ENCODE data around the gene HAGHL.

Gene HAGHL

DNA sequence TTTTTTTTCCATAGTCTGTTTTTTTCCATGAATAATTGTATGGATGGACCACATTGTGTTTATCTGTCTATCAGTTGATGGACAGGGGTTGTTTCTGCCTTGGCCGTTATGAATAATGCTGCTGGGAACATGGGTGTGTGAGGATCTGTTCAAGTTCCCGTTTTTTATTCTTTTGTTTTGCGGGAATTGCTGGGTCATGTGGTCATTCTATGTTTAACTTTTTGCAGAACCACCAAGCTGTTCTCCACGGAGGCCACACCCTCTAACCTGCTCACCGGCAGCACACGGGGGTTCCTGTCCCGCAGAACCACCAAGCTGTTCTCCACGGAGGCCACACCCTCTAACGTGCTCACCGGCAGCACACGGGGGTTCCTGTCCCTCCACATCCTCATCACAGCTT is 27.8 kb downstream of the HAGHL start:
- no peak for DNase-seq (ENCODE audit: low spot score)

DNA sequence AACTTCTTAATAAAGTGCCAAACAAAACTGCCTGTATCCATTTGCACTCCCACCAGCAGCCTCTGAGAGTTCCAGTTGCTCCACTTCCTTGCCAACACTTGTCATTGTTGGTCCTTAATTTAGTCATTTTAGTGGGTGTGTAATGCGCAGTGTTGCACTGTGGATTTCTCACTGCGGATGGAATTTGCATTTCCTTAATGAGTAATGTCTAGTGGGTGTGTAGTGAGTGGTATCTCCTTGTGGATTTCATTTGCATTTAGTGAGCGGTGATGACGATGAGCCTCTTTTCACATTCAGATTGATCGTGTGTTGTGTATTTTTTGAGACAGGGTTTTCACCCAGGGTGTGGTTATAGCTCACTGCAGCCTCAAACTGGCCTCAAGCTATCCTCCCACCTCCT is 29.5 kb downstream of the HAGHL start:
- DNase-seq (ENCODE audit: low spot score), result no peak

DNA sequence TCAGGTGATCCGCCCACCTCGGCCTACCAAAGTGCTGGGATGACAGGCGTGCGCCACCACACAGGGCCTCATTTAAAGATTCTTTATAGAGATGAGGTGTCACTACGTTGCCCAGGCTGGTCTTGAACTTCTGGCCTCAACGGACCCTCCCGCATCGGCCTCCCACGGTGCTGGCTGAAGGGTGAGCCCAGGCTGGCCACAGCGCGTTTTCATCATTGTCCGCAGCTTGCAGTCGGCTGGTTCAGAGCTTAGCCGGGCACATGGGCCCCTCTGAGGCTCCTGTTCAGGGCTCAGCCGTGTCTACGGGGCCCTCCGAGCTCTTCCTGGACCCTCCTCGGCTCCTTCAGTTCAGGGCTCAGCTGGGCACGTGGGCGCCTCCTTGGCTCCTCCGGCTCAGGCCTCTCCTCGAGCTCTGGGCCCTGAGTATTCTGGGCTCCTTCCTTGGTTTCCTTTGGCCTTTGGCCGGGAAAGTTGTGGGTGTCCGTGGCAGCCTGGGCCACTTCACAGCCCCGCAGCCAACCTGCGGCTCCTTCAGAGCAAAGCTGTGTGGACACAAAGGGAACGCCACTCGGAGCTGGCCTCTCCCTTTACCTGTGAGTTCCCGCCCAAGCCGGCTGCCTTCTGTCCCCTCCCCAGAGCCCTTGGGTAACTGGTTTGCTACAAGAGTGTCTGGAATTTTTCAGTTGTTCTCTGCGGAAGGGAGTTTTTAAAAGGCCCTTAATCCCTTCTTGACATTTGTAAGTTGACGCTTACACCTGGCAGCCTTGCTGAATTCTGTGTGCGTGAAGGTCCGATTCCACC is 32.4 kb downstream of the HAGHL start:
- DNase-seq (ENCODE audit: low spot score), result no peak

DNA sequence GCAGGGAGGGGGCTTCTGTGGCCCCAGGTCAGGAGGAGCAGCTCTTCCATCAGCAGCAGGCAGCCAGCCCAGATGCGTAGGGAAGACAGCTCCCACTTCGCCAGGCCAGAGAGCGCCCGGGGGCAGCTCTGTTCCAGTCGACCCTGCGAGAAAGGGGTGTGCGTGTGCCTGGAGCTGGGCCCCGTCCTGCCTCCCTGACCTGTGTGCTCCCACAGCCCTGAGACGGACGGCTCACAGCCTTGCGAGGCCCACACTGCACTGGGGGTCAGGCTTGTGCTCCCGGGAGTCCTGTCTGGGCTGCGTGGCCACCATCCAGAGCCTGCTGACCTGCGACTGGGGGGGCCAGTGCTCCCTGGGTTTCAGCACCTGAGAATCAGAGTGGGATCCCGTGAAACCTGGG is 33.2 kb downstream of the HAGHL start:
- DNase-seq (ENCODE audit: low spot score), result no peak

DNA sequence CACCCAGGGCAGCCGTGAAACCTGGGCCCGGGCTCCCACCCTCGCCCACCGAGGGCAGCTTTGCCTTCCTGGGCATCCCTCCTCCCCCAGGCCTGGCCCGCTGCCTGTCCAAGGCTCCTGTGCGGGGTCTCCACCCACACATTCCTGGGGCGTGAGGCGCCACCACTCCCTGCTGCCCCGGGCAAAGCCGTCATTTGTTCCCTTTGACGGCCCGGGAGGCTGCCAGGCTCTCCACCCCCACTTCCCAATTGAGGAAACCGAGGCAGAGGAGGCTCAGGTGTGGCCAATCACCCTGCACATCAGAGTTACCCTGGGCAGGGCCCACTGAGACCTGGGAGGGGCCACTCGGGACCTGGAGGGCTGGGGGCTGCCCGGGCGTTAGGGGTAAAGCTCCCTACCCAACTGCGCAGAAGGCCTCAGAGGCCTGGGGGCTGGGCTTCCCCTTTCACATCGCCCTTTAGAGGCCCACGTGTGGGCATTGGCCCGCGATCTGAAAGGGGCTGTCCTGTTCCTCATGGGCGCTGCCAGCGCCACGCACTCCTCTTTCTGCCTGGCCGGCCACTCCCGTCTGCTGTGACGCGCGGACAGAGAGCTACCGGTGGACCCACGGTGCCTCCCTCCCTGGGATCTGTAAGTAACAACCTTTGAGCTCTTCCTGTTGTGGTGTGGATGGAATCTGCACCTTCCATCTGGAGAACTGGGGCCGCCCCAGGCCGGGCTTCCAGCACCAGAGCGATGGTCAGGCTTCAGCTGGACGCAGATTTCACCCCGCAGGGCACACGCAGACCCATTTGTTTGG is 33.8 kb downstream of the HAGHL start, which contains the start of gene MSLN:
Gene MSLN, plus strand, starts transcription at position 190 of the 799 bp plus-strand sequence. CDS start 1,947 bp downstream, outside the sequence.
- no peak for DNase-seq (ENCODE audit: low spot score)

DNA sequence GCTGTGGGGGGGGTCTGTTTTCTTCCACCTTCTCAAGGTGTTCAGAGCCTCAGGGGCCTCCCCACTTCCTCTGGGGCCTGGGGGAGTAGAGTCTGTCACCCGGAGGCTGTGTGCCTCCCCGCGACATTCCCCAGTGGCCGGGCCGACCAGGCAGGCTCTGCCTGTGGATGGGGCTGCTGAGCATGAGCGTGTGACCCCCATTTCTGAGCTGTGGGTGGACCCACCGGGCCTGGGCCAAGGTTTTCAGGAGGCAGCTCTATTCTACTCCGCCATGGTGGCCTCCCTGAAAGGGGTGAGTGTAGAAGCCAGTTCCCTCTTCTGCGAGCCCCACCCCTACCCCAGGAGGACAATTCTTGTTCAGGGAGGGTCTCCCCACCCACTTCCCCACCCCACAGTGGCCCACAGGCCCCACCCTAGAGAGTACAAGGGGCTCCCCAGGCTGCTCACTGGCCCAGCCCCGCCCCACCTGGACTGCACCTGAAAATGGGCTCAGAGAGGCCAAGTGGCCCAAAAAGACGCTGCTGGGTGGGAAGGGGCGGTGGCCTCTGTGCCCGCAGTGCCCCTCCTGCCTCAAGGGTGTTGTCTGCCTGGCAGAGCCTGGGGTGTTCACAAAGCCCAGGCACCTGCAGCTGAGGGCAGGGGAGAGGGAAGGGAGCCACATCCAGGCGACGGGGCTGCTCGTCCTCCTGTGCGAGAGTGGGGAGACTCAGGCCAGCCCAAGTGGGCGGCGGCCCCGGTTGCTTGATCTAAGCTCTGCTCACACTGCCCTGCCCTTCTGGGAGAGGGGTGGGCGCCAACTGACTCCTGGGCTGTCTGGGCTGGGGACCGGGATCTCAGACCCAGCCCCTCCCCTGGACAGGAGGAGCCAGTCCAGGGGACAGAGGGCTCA is 35.0 kb downstream of the HAGHL start:
- DNase-seq (ENCODE audit: low spot score), result no peak

DNA sequence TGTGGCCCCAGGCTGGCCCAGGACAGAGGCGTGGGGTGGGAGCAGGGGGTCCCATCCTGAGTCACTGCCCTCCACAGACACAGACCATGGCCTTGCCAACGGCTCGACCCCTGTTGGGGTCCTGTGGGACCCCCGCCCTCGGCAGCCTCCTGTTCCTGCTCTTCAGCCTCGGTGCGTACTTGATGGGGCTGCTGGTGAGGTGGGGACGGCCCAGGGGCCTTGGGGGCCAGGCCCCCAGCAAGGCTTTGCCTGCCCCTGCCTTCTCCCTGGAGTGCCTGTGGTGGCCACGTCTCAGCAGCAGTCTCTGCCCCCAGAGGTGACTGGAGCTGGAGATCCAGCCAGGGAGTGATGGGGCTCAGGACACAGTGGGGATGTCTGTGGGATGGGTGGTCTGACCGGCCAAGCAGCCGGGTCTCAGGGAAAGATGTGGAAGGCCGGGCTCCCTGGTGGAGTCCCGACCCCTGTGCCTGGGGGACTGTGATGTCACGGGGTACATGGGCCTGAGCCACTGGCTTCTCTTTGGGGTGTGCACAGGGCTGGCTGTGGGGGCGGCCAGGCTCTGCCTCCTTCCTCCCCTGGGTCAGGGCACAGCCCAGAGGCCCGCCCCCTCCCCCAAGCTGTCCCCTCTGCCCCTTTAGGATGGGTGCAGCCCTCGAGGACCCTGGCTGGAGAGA is 35.8 kb downstream of the HAGHL start:
- no peak for DNase-seq (ENCODE audit: low spot score)

DNA sequence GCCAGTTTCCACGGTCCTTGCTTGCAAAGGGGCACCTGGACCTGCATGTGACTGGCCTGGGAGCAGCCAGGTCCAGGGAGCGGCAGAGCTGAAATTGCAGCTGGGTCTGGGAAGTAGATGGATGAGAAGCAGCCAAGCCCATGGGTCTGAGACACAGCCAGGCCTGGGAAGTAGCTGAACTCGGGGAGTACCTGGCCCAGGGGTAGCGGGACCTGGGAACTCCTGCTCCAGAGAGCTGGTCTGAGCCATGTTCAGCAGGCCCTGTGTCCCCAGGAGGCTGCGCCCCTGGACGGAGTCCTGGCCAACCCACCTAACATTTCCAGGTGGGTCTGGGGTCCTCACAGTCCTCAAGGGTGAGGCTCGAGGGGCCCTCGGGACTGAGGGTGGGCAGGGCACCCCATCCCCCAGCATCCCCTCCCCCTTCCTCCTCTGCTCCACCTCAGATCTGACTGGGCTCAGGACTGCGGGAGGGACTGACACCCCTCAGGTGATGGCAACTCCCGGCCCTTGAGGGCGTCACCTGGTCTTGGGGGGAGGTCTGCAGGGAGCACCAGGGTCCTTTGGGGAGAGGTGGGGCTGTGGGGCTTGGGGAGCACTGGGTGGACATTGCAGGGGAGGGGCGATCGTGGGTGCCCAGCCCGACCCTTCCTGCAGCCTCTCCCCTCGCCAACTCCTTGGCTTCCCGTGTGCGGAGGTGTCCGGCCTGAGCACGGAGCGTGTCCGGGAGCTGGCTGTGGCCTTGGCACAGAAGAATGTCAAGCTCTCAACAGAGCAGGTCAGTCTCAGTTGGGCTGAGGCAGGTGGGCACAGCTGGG is 36.7 kb downstream of the HAGHL start:
- DNase-seq (ENCODE audit: low spot score), result no peak

DNA sequence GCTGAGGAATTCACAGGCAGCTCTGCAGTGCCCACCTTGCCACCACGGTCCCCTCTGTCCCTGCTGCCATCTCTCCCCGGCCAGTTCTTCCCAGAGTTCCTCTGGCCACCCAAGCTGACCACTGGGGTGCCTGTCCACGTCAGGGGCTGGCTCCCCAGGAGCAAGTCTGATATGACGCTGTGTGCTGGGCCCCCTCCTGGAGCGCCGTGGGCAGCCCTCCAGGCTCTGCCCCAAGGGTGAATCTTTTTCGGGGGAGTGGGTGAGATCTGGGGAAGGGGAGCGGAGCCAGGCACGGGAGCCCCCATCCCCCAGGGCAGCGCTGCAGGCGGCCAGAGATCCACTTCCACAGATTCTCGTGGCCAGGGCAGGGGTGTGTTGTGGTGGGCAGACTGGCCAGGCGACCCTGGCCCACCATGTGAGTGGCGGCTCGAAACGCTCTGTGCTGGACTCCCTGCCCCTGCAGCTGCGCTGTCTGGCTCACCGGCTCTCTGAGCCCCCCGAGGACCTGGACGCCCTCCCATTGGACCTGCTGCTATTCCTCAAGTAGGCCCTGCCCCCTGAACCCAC is 37.4 kb downstream of the HAGHL start:
- no peak for DNase-seq (ENCODE audit: low spot score)

DNA sequence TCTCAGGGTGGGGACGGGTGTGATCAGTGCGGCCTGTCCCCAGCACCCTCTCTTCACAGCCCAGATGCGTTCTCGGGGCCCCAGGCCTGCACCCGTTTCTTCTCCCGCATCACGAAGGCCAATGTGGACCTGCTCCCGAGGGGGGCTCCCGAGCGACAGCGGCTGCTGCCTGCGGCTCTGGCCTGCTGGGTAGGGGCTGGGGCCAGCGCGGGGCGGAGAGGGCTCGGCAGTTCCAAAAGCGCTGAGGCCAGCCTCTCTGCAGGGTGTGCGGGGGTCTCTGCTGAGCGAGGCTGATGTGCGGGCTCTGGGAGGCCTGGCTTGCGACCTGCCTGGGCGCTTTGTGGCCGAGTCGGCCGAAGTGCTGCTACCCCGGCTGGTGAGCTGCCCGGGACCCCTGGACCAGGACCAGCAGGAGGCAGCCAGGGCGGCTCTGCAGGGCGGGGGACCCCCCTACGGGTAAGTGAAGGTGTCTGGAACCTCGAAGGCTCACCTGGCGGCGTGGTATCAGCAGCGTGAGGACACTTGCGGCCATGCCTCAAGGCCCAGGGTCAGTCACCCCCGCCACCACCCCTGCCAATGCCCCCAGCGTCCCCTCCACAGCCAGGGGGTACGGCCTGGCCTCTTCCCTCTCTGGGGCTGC is 38.1 kb downstream of the HAGHL start:
- DNase-seq (ENCODE audit: low spot score), result no peak

DNA sequence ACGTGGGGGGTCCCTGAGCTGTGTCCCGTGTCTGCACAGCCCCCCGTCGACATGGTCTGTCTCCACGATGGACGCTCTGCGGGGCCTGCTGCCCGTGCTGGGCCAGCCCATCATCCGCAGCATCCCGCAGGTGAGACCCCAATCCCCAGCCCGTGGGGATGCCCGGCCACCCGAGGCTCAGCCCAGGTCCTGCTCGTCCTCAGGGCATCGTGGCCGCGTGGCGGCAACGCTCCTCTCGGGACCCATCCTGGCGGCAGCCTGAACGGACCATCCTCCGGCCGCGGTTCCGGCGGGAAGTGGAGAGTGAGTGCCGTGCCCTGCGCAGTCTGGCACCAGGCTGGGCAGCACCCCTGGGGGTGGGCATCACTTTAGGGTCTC is 38.6 kb downstream of the HAGHL start:
- no peak for DNase-seq (ENCODE audit: low spot score)

DNA sequence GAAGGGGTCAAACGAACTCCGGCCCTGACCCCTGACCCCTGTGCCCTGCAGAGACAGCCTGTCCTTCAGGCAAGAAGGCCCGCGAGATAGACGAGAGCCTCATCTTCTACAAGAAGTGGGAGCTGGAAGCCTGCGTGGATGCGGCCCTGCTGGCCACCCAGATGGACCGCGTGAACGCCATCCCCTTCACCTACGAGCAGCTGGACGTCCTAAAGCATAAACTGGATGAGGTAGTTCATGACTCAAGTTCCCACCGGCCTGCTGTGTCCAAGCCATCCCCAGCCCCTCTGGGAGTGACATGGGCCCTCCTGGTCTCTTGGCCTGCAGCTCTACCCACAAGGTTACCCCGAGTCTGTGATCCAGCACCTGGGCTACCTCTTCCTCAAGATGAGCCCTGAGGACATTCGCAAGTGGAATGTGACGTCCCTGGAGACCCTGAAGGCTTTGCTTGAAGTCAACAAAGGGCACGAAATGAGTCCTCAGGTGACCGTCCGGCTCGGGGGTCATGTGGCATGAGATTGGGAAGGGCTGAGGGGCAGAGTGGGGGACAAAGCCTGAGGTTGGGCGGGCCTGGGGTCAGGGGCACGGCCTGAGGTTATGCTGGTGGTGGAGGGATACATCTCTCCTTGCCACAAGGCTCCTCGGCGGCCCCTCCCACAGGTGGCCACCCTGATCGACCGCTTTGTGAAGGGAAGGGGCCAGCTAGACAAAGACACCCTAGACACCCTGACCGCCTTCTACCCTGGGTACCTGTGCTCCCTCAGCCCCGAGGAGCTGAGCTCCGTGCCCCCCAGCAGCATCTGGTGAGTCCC is 39.3 kb downstream of the HAGHL start:
- DNase-seq (ENCODE audit: low spot score), result no peak

DNA sequence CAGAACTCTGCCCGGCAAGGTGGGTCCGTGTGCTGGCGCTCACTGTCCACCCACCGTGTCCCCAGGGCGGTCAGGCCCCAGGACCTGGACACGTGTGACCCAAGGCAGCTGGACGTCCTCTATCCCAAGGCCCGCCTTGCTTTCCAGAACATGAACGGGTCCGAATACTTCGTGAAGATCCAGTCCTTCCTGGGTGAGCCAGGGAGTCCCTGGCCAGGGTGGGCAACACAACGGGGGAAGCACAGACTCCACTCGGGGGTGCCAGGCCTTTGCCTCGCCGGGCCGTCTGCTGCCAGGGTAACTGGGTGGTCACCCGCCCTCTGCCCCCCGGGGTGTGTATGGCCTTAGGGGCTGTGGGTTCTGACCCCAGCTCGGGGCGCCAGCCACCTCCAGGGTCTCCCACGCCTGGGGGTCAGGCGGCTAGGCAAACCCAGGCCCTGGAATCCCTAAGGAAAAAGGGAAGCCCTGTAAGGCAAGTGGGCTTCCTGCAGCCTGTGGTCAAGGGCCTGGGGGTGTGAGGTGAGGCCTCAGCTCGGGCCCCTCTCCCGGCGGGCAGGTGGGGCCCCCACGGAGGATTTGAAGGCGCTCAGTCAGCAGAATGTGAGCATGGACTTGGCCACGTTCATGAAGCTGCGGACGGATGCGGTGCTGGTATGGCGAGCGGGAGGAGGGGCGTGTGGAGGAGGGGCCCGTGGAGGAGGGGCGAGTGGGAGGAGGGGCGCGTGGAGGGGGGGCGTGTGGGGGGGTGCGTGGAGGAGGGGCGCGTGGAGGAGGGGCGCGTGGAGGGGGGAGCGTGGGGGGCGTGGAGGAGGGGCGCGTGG is 40.1 kb downstream of the HAGHL start:
- no peak for DNase-seq (ENCODE audit: low spot score)

DNA sequence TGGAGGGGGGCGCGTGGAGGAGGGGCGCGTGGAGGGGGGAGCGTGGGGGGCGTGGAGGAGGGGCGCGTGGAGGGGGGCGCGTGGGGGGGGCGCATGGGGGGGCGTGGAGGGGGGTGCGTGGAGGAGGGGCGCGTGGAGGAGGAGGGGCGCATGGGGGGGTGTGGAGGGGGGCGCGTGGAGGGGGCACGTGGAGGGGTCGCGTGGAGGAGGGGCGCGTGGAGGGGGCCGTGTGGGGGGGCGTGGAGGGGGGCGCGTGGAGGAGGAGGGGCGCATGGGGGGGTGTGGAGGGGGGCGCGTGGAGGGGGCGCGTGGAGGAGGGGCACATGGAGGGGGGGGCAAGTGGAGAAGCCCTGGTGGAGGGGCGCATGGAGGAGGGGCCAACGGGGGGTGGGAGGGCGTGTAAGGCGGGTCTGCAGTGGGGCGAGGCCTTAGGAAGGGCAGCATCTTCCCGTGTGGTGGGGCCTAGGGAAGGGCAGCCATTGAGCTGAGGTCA is 40.9 kb downstream of the HAGHL start:
- DNase-seq (ENCODE audit: low spot score), result no peak

DNA sequence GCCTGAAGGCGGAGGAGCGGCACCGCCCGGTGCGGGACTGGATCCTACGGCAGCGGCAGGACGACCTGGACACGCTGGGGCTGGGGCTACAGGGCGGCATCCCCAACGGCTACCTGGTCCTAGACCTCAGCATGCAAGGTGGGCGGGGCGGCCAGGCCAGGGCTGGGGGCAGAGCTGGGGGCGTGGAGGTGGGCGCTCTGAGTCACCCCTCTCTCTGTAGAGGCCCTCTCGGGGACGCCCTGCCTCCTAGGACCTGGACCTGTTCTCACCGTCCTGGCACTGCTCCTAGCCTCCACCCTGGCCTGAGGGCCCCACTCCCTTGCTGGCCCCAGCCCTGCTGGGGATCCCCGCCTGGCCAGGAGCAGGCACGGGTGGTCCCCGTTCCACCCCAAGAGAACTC is 41.5 kb downstream of the HAGHL start:
- DNase-seq (ENCODE audit: low spot score), result no peak

DNA sequence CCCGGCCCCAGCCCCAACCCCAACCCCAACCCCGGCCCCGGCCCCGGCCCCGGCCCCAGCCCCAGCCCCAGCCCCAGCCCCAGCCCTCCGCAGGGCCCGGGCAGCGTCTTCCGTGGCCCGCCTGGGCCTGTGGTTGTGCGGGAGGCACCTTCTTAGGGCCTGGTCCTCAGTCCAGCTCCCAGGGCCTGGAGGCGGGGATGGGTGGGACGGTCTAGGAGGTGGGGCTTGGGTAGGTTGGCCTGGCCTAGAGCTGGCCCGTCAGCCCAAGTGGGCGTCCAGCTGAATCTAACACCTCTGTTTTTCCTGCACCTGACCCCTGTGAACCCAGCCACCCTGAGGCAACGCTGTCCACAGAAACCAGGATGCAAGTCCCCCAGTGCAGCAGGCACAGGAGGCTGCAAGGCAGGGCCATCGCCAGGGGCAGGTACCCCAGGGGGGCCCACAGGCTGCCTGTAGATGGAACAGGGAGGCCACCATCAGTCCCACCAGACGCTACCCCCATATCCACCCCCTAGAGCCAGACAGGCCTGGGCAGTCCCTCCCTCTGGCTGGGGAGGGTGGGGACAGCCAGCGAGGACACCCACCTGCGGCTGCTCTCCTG is 42.4 kb downstream of the HAGHL start:
- no peak for DNase-seq (ENCODE audit: low spot score)

DNA sequence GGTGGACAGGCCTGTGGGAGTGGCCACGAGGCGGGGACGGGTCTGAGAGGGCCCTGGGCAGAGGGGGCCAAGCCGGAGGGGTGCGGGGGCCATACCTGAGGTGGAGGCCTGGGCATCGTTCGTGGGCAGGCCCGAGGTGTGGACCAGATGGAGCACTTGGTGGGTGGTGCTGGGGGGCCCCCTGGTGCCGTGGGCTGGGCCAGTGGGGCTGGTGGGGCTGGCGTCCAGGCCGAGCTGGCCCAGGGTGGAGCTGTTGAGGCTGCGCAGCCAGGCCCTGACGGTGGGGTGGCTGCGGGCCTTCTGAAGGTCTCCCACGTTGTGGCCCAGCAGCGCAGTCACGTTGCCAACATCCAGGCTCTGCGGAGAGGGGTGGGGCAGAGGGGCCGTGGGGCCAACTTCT is 43.0 kb downstream of the HAGHL start:
- DNase-seq (ENCODE audit: low spot score), result no peak

DNA sequence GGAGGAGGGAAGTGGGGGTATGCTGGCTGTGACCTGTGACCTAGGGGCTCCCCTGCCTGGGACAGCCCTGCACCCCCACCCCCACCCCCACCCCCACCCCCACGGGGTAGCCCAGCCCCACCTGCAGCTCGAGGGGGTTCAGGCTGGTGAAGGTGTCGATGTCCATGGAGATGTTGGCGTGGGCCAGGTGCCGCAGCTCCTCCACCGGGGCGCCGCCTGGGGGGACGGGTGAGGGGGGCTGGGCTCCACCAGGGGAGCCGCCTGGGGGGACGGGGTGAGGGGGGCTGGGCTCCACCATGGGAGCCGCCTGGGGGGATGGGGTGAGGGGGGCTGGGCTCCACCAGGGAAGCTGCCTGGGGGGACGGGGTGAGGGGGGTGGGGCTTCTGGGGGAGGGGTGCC is 43.5 kb downstream of the HAGHL start:
- no peak for DNase-seq (ENCODE audit: low spot score)

Measured in Ammon's horn (tissue), 1 donor.